GM12878 (cell line): ENCODE measurements around the gene ZNF512B. TPM values are rescaled to one million over a fixed set of nuclear protein-coding genes. Genes with fewer than 3 reads are reported as not detected.
A peak's percentile ranks its signal among the peaks of the same experiment; 100 is the strongest.
"Not testable (repeated sequence)": the region's sequence is repeated elsewhere in the genome, so short reads cannot be mapped to it uniquely, and the experiment has no call there.

Experiments
- ATAC-seq: fragments of 200-7000 bp; cut with Tn5 transposase; 3 replicates; pipeline ENCODE4 v1.9.1; 2020; ENCODE audit warnings: mild to moderate bottlenecking, moderate library complexity
- BruUV-seq: library from RNA; stranded (reverse); fragments of 400-500 nt; replicated peaks from 2 replicates; lab custom pipeline; 2021; lab: Mats Ljungman, UMichigan
- CTCF ChIA-PET: fragments of 300-600 bp; sonication (Branson Sonifier 250); formaldehyde crosslinking; extraction: SDS; loops from one replicate; lab custom pipeline; 2021; ENCODE audit warnings: inconsistent platforms; lab: Yijun Ruan, JAX
- POLR2A ChIA-PET: fragments of 350-600 bp; formaldehyde crosslinking; extraction: SDS; loops from one replicate; lab custom pipeline; 2021; ENCODE audit warnings: inconsistent platforms; lab: Charles Lee
- RAD21 ChIA-PET: fragments of 300-600 bp; sonication (Branson Sonifier 250); formaldehyde crosslinking; loops from one replicate; lab custom pipeline; 2023; ENCODE audit warnings: antibody characterized with exemption; ENCODE audit not compliant: unreplicated experiment; lab: Charles Lee
- SMC1A ChIA-PET: fragments of 300-600 bp; sonication (Branson Sonifier 250); formaldehyde crosslinking; loops from one replicate; lab custom pipeline; 2023; ENCODE audit not compliant: unreplicated experiment, uncharacterized antibody; lab: Charles Lee
- DNase-seq: peaks from one replicate; pipeline ENCODE4 v3.0.0-alpha.2; 2011; ENCODE audit warnings: low read depth, low spot score
- FAIRE-seq: peaks from 3 replicates; lab custom pipeline; 2011; peaks lifted over from hg19 to GRCh38; lab: Jason Lieb, UNC
- H2AFZ ChIP-seq: 2 replicates; pipeline ENCODE4 v1.6.0; 2011; ENCODE audit warnings: low read depth, low read length, control low read depth; ENCODE audit not compliant: control insufficient read depth
- H3K27ac ChIP-seq: 2 replicates; pipeline ENCODE4 v1.5.1; 2011; ENCODE audit warnings: control low read depth; ENCODE audit not compliant: control insufficient read depth, insufficient read depth
- H3K27me3 ChIP-seq, 2 experiments: replicated peaks in 1 of 2; 2 replicates each; pipeline versions ENCODE4 v1.6.0 to v1.6.1; 2011; ENCODE audit warnings: low read length in 1 of 2; ENCODE audit not compliant: control insufficient read depth in 2 of 2, insufficient read depth in 2 of 2
- H3K36me3 ChIP-seq, 2 experiments: 2 replicates each; pipeline ENCODE4 v1.5.1; 2011; ENCODE audit warnings: low read length in 1 of 2; ENCODE audit not compliant: control insufficient read depth in 2 of 2, insufficient read depth in 2 of 2
- H3K4me1 ChIP-seq: 2 replicates; pipeline ENCODE4 v1.6.1; 2011; ENCODE audit warnings: mild to moderate bottlenecking, low read length, moderate library complexity, mixed read lengths; ENCODE audit not compliant: control insufficient read depth, insufficient read depth
- H3K4me2 ChIP-seq: 2 replicates; pipeline ENCODE4 v1.6.0; 2011; ENCODE audit warnings: control low read depth; ENCODE audit not compliant: control insufficient read depth, insufficient read depth
- H3K4me3 ChIP-seq: fragments of 200-600 bp; sonication (generic); 2 replicates; pipeline ENCODE4 v1.5.1; 2016
- H3K79me2 ChIP-seq: 2 replicates; pipeline ENCODE4 v1.6.0; 2011; ENCODE audit warnings: low read length; ENCODE audit not compliant: control insufficient read depth, insufficient read depth
- H3K9ac ChIP-seq: 2 replicates; pipeline ENCODE4 v1.8.0; 2011; ENCODE audit warnings: low read length, control low read depth, mixed read lengths; ENCODE audit not compliant: control insufficient read depth, insufficient read depth
- H3K9me3 ChIP-seq: replicated peaks from 3 replicates; pipeline ENCODE4 v1.5.1; 2011; ENCODE audit warnings: mild to moderate bottlenecking, low read length; ENCODE audit not compliant: control insufficient read depth, insufficient read depth
- H4K20me1 ChIP-seq: 2 replicates; pipeline ENCODE4 v1.6.0; 2011; ENCODE audit not compliant: control insufficient read depth, insufficient read depth
- BCL3 ChIP-seq: IDR thresholded peaks from 2 replicates; pipeline ENCODE4 v1.6.1; 2011; ENCODE audit warnings: borderline replicate concordance, low read depth, mild to moderate bottlenecking, moderate library complexity, low read length; ENCODE audit not compliant: insufficient read depth, poor library complexity, severe bottlenecking
- BMI1 ChIP-seq: fragments of 450-650 bp; IDR thresholded peaks from 2 replicates; pipeline ENCODE4 v1.6.1; 2016; ENCODE audit warnings: mild to moderate bottlenecking, moderate library complexity, borderline replicate concordance
- HDGF ChIP-seq: fragments of 450-650 bp; IDR thresholded peaks from 2 replicates; pipeline ENCODE4 v1.6.1; 2016; ENCODE audit warnings: antibody characterized with exemption
- POLR2A ChIP-seq: IDR thresholded peaks from 2 replicates; pipeline ENCODE4 v1.6.1; 2011; ENCODE audit warnings: low read depth, mild to moderate bottlenecking, low read length
- POLR2AphosphoS2 ChIP-seq: IDR thresholded peaks from 2 replicates; pipeline ENCODE4 v1.6.1; 2011; ENCODE audit warnings: low read depth, mild to moderate bottlenecking, low read length, improper control_type of control experiment, moderate library complexity
- POLR2AphosphoS5 ChIP-seq: IDR thresholded peaks from 2 replicates; pipeline ENCODE4 v1.6.1; 2011; ENCODE audit warnings: mild to moderate bottlenecking, low read length, inconsistent platforms
- RFX5 ChIP-seq: IDR thresholded peaks from 2 replicates; pipeline ENCODE4 v1.6.1; 2011; ENCODE audit warnings: low read depth, low read length, improper control_type of control experiment
- ZBED1 ChIP-seq: IDR thresholded peaks from 2 replicates; pipeline ENCODE4 v1.6.1; 2016; ENCODE audit warnings: borderline replicate concordance
- ZNF217 ChIP-seq: fragments of 450-650 bp; IDR thresholded peaks from 2 replicates; pipeline ENCODE4 v1.6.1; 2017; ENCODE audit warnings: antibody characterized with exemption, mild to moderate bottlenecking
- WGBS: methylation state at CpG from one replicate; pipeline ENCODE4 v1.1.6; 2016; ENCODE audit warnings: low lambda C conversion rate; ENCODE audit not compliant: insufficient replicate concordance, insufficient coverage; ENCODE audit errors: missing lambda C conversion rate; 5-methylcytosine and 5-hydroxymethylcytosine counted together
- in situ Hi-C: fragments of 300-500 bp; cut with MboI; formaldehyde crosslinking; loops from 9 replicates; pipeline ENCODE4 v1.14.3; 2018; ENCODE audit warnings: mixed read lengths
- intact Hi-C: fragments of 100-400 bp; cut with micrococcal nuclease; formaldehyde crosslinking; loops from one replicate; pipeline ENCODE4 v1.14.2; 2022; ENCODE audit not compliant: unreplicated experiment
- polyA plus RNA-seq, 11 experiments: library from polyadenylated mRNA; depleted of rRNA in 4 of 11; unstranded in 6 of 11; stranded (reverse) in 5 of 11; fragments of >200 nt; fragmentation: Nextera tagmentation in 4 of 11; fragmentation: Illumina TruSeq in 1 of 11; extraction: Ambion mirVana in 4 of 11; extraction: Trizol in 1 of 11; gene quantifications; 1 replicate in 1 of 11; 2 replicates in 10 of 11; pipeline versions ENCODE4 v1.2.1 to v1.2.3, GENCODE V29; 2011 to 2016; ENCODE audit warnings: inconsistent platforms in 2 of 11, missing spikeins in 2 of 11, low read depth in 1 of 11
- total RNA-seq, 4 experiments: library from RNA; depleted of rRNA in 3 of 4; stranded (reverse); fragments of >200 nt in 3 of 4; fragmentation: Illumina TruSeq in 1 of 4; extraction: Trizol in 1 of 4; gene quantifications; 2 replicates each; pipeline versions ENCODE4 v1.2.1 to v1.2.3, GENCODE V29; 2013 to 2021

Gene ZNF512B
- total and polyA plus RNA-seq, 10 of the 15 experiments (the other 5 are each of a cell fraction or from before 2014, with no cell fraction given) = 0.06 to 23.9 (median 4.0) TPM

- H3K9ac ChIP-seq = no peak overlapping the region
- H3K9me3 ChIP-seq = no peaks in the 10 kb centered on the region
- TF ChIP-seq BMI1 (no peak), ZBED1 (peak; percentile 55; the same call in 1 of the 2 replicates), RFX5 (no peak), ZNF217 (no peak), BCL3 (peak; percentile 13), HDGF (peak; percentile 82; the same call in 1 of the 2 replicates), POLR2AphosphoS5 (0 out of 2 replicates have a peak, but pooled peaks have one; percentile 34), POLR2AphosphoS2 (peak; percentile 72; the same call in 1 of the 2 replicates), POLR2A (peak; percentile 63)
- no peaks in the 10 kb centered on the region for H3K27me3 ChIP-seq
- ChIA-PET POLR2A (no interaction called here), RAD21 (interaction anchor here (1.6 to 1.8 kb wide), 2 partner anchors 15 to 435 kb away, joined by 6 to 8 read pairs; partner anchors contain the start of gene PTK6), CTCF (interaction anchor here (0.7 to 3.2 kb wide), 6 partner anchors 8 to 107 kb away, joined by 3 to 12 read pairs (median 6); partner anchors contain the start of genes PRPF6, TPD52L2 and UCKL1), SMC1A (interaction anchor here (2.0 kb wide), 1 partner anchor 16 kb away, joined by 7 read pairs; the partner anchor contains the start of gene UCKL1)
- ATAC-seq = no peak
- BruUV-seq = no TSS peak
- no peak overlapping the region for H3K27ac ChIP-seq
- FAIRE-seq = no peak
- in situ Hi-C loops = no loop called here
- intact Hi-C loops = loop anchor here (2.0 to 5.0 kb wide), 2 partner anchors 16 to 435 kb away; partner anchors contain the start of genes PTK6 and UCKL1
- H3K36me3 ChIP-seq = peaks cover 8 to 15% of the 10 kb centered on the region in 2 experiments; a peak in 3 of 4 replicates
- H3K4me2 ChIP-seq = no peak overlapping the region
- no peaks in the 10 kb centered on the region for H4K20me1 ChIP-seq
- no peak for DNase-seq
- H2AFZ ChIP-seq = no peak overlapping the region
- H3K4me3 ChIP-seq = no peak overlapping the region
- peaks cover 22% of the 10 kb centered on the region for H3K79me2 ChIP-seq
- H3K4me1 ChIP-seq = peaks cover 17% of the 10 kb centered on the region
- 67% methylated on average over 18 of the region's 18 CpGs for WGBS
These were observed 2.8 kb upstream of the ZNF512B start for GRCh38 chr20:63972312-63973159.

GRCh38 chr20:63971960-63972311 is 2.2 kb upstream of the ZNF512B start:
- peaks cover 17% of the 10 kb centered on the region for H3K79me2 ChIP-seq
- RAD21 ChIA-PET, FAIRE-seq, H3K27me3 ChIP-seq, H3K4me3 ChIP-seq, ATAC-seq, H3K9me3 ChIP-seq, H3K9ac ChIP-seq, H3K4me2 ChIP-seq, H3K27ac ChIP-seq, in situ Hi-C loops, H4K20me1 ChIP-seq, DNase-seq, BruUV-seq, H2AFZ ChIP-seq, SMC1A ChIA-PET: not testable (repeated sequence)
- ChIA-PET CTCF (interaction anchor here (0.7 to 3.2 kb wide), 2 partner anchors 9 to 15 kb away, joined by 5 to 12 read pairs; partner anchors contain the start of genes PRPF6 and UCKL1), POLR2A (interaction anchor here (0.6 kb wide), 2 partner anchors 70 to 917 kb away, joined by 4 to 5 read pairs; no protein-coding TSS in a partner anchor)
- H3K4me1 ChIP-seq = peaks cover 13% of the 10 kb centered on the region
- 73% methylated on average over 10 of the region's 10 CpGs for WGBS
- intact Hi-C loops = loop anchor here (2.0 to 5.0 kb wide), 2 partner anchors 15 to 435 kb away; partner anchors contain the start of genes PTK6 and UCKL1
- H3K36me3 ChIP-seq = peaks cover 8 to 15% of the 10 kb centered on the region in 2 experiments; a peak in 3 of 4 replicates
